ENCODE measurements around the gene MPRIP. TPM values are rescaled to one million over a fixed set of nuclear protein-coding genes. Genes with fewer than 3 reads are reported as not detected.

The MPRIP gene
- total RNA-seq, 4 donors from 2014 or later, result 68.7 to 168 (median 99.7) TPM

DNA sequence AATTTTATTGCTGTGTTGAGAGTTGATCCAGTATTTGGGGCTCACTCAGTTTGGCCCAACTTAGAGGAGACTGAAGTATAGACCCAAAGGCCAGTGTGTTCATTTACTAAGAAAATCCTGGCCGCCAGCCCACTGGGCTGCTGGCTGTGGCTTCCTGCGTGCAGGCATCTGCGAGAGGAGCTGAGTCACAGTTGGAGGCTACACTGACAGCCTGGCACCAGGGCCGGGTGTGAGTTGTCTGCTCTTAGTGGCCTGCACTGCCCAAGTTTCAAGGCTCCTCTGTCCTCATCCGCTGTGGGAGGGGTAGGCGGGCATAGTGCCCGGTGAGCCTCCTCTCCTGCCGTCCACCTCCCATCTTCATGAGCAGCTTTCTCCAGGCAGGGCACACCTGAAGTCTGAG is 109.7 kb downstream of the MPRIP start:
- TF ChIP-seq CTCF (IDR thresholded peaks at IDR 0.05; ENCODE audit: low read depth), result no peak

- TF ChIP-seq CTCF (IDR thresholded peaks at IDR 0.05; ENCODE audit: low read depth), result no peak
These were observed 110.1 kb downstream of the MPRIP start for GRCh38 chr17:17152385-17152784.

DNA sequence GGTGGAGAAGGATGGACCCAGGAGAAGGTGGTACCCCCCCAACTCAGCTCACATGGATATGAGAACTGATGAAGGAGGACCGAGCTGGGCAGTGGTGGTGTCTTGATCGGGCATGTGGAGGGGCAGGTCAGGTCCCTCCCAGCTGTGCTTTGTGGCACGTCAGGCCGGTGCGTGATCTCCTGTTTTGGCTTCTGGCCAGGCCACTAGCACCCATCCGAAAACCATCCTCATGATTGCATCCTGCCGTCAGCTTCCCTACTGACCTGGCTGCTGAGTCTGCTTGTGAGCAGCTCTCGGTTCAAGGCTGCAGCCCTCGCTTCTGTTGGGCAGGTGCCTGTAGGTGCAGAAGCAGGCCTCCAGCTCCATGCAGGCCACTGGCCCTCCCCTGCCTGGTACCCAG is 110.8 kb downstream of the MPRIP start:
- no peak for TF ChIP-seq CTCF (IDR thresholded peaks at IDR 0.05; ENCODE audit: low read depth)

DNA sequence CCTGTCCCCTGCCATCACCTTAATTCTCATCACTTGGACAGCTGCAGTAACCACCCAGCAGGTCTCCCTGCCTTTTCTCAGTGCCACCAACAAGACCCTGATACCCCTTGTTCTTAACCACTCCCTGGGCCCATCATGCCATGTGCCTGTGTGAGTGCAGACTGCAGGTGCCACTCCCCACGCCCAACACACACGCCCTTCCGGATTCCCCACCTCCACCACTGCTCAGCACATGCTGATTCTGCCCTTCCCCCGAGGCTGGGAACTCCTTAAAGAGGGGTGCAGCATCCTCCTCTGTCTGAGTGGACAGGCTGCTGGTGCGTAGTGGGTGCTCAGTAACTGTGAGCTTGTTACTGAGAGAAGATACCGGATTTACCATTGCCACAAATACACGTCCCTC is 111.5 kb downstream of the MPRIP start:
- no peak for TF ChIP-seq CTCF (IDR thresholded peaks at IDR 0.05; ENCODE audit: low read depth)

GRCh38 chr17:17154556-17154955 is 112.3 kb downstream of the MPRIP start:
- no peak for TF ChIP-seq CTCF (IDR thresholded peaks at IDR 0.05; ENCODE audit: low read depth)

DNA sequence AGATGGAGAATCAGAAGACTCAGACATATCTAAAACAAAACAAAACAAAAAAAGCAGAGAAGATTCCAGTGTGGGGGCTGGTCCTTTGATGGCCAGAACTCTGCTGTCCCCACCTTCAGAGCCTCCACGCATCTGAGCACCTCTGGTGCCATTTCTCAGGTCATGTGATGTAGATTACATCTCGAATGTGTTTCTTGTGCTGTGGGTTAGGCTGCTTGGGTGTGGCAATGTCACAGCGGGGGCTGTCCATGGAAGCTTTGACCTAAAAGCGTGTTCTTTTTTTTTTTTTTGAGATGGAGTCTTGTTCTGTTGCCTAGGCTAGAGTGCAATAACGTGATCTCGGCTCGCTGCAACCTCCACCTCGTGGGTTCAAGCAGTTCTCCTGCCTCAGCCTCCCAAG is 112.7 kb downstream of the MPRIP start:
- TF ChIP-seq CTCF (IDR thresholded peaks at IDR 0.05; ENCODE audit: low read depth), result no peak

DNA sequence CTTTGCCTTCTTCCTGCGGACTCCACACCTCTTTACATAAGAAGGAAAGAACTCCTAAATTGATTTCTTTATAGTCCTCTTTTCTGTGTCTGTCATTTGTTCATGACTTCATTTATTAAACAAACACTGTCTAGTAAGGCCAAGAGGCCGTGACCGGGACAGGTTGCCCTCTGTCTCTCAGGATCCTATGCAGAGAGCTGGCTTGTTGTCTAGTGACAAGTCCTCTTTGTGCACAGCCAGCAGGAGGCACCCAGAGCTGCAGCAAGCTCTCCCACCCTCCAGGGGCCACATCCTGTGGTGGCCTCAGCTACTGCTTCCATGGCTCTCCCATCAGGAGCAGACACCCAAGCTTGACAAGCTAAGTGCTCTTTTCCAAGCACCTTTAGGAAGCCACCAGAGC is 113.3 kb downstream of the MPRIP start:
- TF ChIP-seq CTCF (IDR thresholded peaks at IDR 0.05; ENCODE audit: low read depth), result no peak

Data from subcutaneous adipose tissue (tissue), 4 donors.